Naive thymus-derived CD8-positive, alpha-beta T cell (primary cell): Measurements from ENCODE around the gene SUMO3. TPM values are rescaled to one million over a fixed set of nuclear protein-coding genes. Genes with fewer than 3 reads are reported as not detected.

Experiments
- ATAC-seq, 2 donors: fragments of 150-1000 bp; cut with Tn5 transposase in 1 of 2; sonication (Bioruptor Pico), chemical (Tn5 transposase) in 1 of 2; 1 replicate in 1 of 2; 2 replicates in 1 of 2; pipeline ENCODE4 v1.10.0; 2021; ENCODE audit warnings: mild to moderate bottlenecking in 2 of 2, moderate library complexity in 2 of 2
- POLR2A ChIA-PET: fragments of 350-600 bp; sonication (Branson Sonifier 250); formaldehyde crosslinking; loops from one replicate; lab custom pipeline; 2021; ENCODE audit warnings: antibody characterized with exemption; lab: Charles Lee
- DNase-seq, 10 donors: peaks; one replicate each; pipeline versions ENCODE4 v3.0.0 to v3.0.0-alpha.2; 2020 to 2022
- H3K27ac Mint-ChIP-seq, 10 donors: one replicate each; pipeline ENCODE4 v1.8.0; 2020 to 2022; ENCODE audit warnings: mild to moderate bottlenecking in 10 of 10, mixed read lengths in 10 of 10, moderate library complexity in 4 of 10, inconsistent platforms in 1 of 10
- H3K27me3 Mint-ChIP-seq, 5 donors: one replicate each; pipeline ENCODE4 v1.8.0; 2021 to 2022; ENCODE audit warnings: mixed read lengths in 5 of 5
- H3K36me3 Mint-ChIP-seq, 3 donors: one replicate each; pipeline ENCODE4 v1.8.0; 2020 to 2022; ENCODE audit warnings: mixed read lengths in 3 of 3, mild to moderate bottlenecking in 2 of 3, inconsistent platforms in 1 of 3
- H3K4me1 Mint-ChIP-seq, 4 donors: one replicate each; pipeline ENCODE4 v1.8.0; 2021 to 2022; ENCODE audit warnings: mixed read lengths in 4 of 4
- H3K4me3 Mint-ChIP-seq, 10 donors: one replicate each; pipeline ENCODE4 v1.8.0; 2020 to 2022; ENCODE audit warnings: mild to moderate bottlenecking in 10 of 10, mixed read lengths in 10 of 10, moderate library complexity in 6 of 10, inconsistent platforms in 1 of 10
- H3K9me3 Mint-ChIP-seq, 9 donors: one replicate each; pipeline ENCODE4 v1.8.0; 2020 to 2022; ENCODE audit warnings: mixed read lengths in 9 of 9, mild to moderate bottlenecking in 3 of 9, inconsistent platforms in 1 of 9, moderate library complexity in 1 of 9
- polyA plus RNA-seq, 3 donors: library from polyadenylated mRNA; unstranded; fragments of 300-500 nt; fragmentation: Illumina TruSeq; gene quantifications; one replicate each; pipeline ENCODE4 v1.2.3, GENCODE V29; 2021
- total RNA-seq, 8 experiments: library from RNA in 2 of 8; stranded (reverse) in 2 of 8; gene quantifications; one replicate each; pipeline ENCODE4 v1.2.3 and lab custom pipeline; 2021 to 2026

The SUMO3 gene
- total and polyA plus RNA-seq, 5 experiments from 2014 or later = 50.2 to 94.1 (median 82.8) TPM

GRCh38 chr21:44780137-44780502 is 37.7 kb downstream of the SUMO3 start:
- Mint-ChIP-seq H3K4me1 (peaks cover 19 to 40% (median 26%) of the 10 kb centered on the region in 4 donors), H3K27ac (peak overlapping the region in 5 of 10 donors; percentile 40 to 81 (median 69)), H3K36me3 (peaks cover 0 to 63% (median 18%) of the 10 kb centered on the region in 3 donors), H3K27me3 (no peaks in the 10 kb centered on the region), H3K4me3 (peak overlapping the region in 1 of 10 donors; percentile 20), H3K9me3 (no peaks in the 10 kb centered on the region)
- no peak for DNase-seq
- POLR2A ChIA-PET = no interaction called here
- ATAC-seq = no peak

- no peaks in the 10 kb centered on the region for H3K27me3 Mint-ChIP-seq
- ATAC-seq = no peak
Observed at GRCh38 chr21:44779417-44780136, 38.3 kb downstream of the SUMO3 start.

GRCh38 chr21:44778983-44779382 is 38.9 kb downstream of the SUMO3 start:
- Mint-ChIP-seq H3K4me1 (peaks cover 20 to 40% (median 26%) of the 10 kb centered on the region in 4 donors), H3K27me3 (no peaks in the 10 kb centered on the region), H3K36me3 (peaks cover 0 to 63% (median 22%) of the 10 kb centered on the region in 3 donors), H3K27ac (peak overlapping the region in 1 of 10 donors; percentile 62), H3K4me3 (no peak overlapping the region), H3K9me3 (no peaks in the 10 kb centered on the region)
- DNase-seq (no peak), ATAC-seq (no peak)
- POLR2A ChIA-PET = no interaction called here

More at GRCh38 chr21:44779417-44780136, 38.3 kb downstream of the SUMO3 start:
- Mint-ChIP-seq H3K36me3 (peaks cover 0 to 64% (median 21%) of the 10 kb centered on the region in 3 donors), H3K4me3 (no peak overlapping the region), H3K4me1 (peaks cover 20 to 39% (median 26%) of the 10 kb centered on the region in 4 donors), H3K9me3 (no peaks in the 10 kb centered on the region), H3K27ac (peak overlapping the region in 4 of 10 donors; percentile 12 to 81 (median 45))
- POLR2A ChIA-PET = no interaction called here
- DNase-seq = no peak

- Mint-ChIP-seq H3K27ac (peak overlapping the region in 1 of 10 donors; percentile 34), H3K36me3 (peaks cover 0 to 62% (median 22%) of the 10 kb centered on the region in 3 donors), H3K4me3 (no peak overlapping the region)
Observed at GRCh38 chr21:44778499-44778911, 39.4 kb downstream of the SUMO3 start.

GRCh38 chr21:44778094-44778493 is 39.8 kb downstream of the SUMO3 start:
- Mint-ChIP-seq H3K27ac (no peak overlapping the region), H3K4me1 (peaks cover 16 to 36% (median 21%) of the 10 kb centered on the region in 4 donors), H3K27me3 (no peaks in the 10 kb centered on the region), H3K36me3 (peaks cover 0 to 62% (median 20%) of the 10 kb centered on the region in 3 donors), H3K4me3 (no peak overlapping the region), H3K9me3 (no peaks in the 10 kb centered on the region)
- DNase-seq (no peak), ATAC-seq (no peak)
- POLR2A ChIA-PET = no interaction called here

More at GRCh38 chr21:44778499-44778911, 39.4 kb downstream of the SUMO3 start:
- POLR2A ChIA-PET = no interaction called here
- DNase-seq (no peak), ATAC-seq (no peak)
- no peaks in the 10 kb centered on the region for H3K27me3 Mint-ChIP-seq
- H3K4me1 Mint-ChIP-seq = peaks cover 20 to 40% (median 25%) of the 10 kb centered on the region in 4 donors
- no peaks in the 10 kb centered on the region for H3K9me3 Mint-ChIP-seq

- H3K4me1 Mint-ChIP-seq = peaks cover 7 to 18% (median 13%) of the 10 kb centered on the region in 4 donors
- H3K9me3 Mint-ChIP-seq = no peaks in the 10 kb centered on the region
- H3K4me3 Mint-ChIP-seq = no peak overlapping the region
- POLR2A ChIA-PET = no interaction called here
- no peaks in the 10 kb centered on the region for H3K27me3 Mint-ChIP-seq
- DNase-seq = no peak
- peak overlapping the region in 2 of 10 donors; percentile 71 to 78 for H3K27ac Mint-ChIP-seq
- no peak for ATAC-seq
- H3K36me3 Mint-ChIP-seq = peaks cover 0 to 78% (median 20%) of the 10 kb centered on the region in 3 donors
Observed at GRCh38 chr21:44774972-44775371, 42.9 kb downstream of the SUMO3 start.

- DNase-seq (no peak), ATAC-seq (no peak)
- peak overlapping the region in 3 of 10 donors; percentile 14 to 51 (median 24) for H3K27ac Mint-ChIP-seq
Observed at GRCh38 chr21:44773291-44773932, 44.5 kb downstream of the SUMO3 start.

GRCh38 chr21:44771896-44772525 is 45.9 kb downstream of the SUMO3 start:
- H3K4me3 Mint-ChIP-seq = no peak overlapping the region
- H3K27me3 Mint-ChIP-seq = no peaks in the 10 kb centered on the region
- peak overlapping the region in 4 of 10 donors; percentile 19 to 90 (median 44) for H3K27ac Mint-ChIP-seq
- DNase-seq (no peak), ATAC-seq (no peak)
- POLR2A ChIA-PET = interaction anchor here (0.9 kb wide), 1 partner anchor 12 kb away, joined by 3 read pairs; no protein-coding TSS in a partner anchor
- H3K36me3 Mint-ChIP-seq = peaks cover 0 to 76% (median 15%) of the 10 kb centered on the region in 3 donors
- no peaks in the 10 kb centered on the region for H3K9me3 Mint-ChIP-seq
- H3K4me1 Mint-ChIP-seq = peaks cover 0 to 9% (median 4%) of the 10 kb centered on the region in 4 donors

More at GRCh38 chr21:44773291-44773932, 44.5 kb downstream of the SUMO3 start:
- Mint-ChIP-seq H3K27me3 (no peaks in the 10 kb centered on the region), H3K9me3 (no peaks in the 10 kb centered on the region), H3K4me3 (no peak overlapping the region), H3K36me3 (peaks cover 0 to 85% (median 25%) of the 10 kb centered on the region in 3 donors), H3K4me1 (peaks cover 0 to 13% (median 7%) of the 10 kb centered on the region in 4 donors)
- POLR2A ChIA-PET = no interaction called here

GRCh38 chr21:44767834-44768831 is 49.7 kb downstream of the SUMO3 start:
- H3K36me3 Mint-ChIP-seq = peaks cover 0 to 48% (median 5%) of the 10 kb centered on the region in 3 donors
- H3K27ac Mint-ChIP-seq = peak overlapping the region in 7 of 10 donors; percentile 35 to 71 (median 53)

GRCh38 chr21:44766818-44767354 is 51.0 kb downstream of the SUMO3 start:
- Mint-ChIP-seq H3K27ac (peak overlapping the region in 8 of 10 donors; percentile 77 to 98 (median 95)), H3K36me3 (peaks cover 0 to 35% (median 5%) of the 10 kb centered on the region in 3 donors), H3K4me1 (peaks cover 10 to 28% (median 21%) of the 10 kb centered on the region in 4 donors), H3K27me3 (no peaks in the 10 kb centered on the region), H3K4me3 (peak overlapping the region in 2 of 10 donors; percentile 22 to 33), H3K9me3 (no peaks in the 10 kb centered on the region)
- ATAC-seq (no peak), DNase-seq (peak in 1 of 10 donors; percentile 20)
- POLR2A ChIA-PET = interaction anchor here (1.3 kb wide), 1 partner anchor 109 kb away, joined by 4 read pairs; the partner anchor contains the start of gene KRTAP12-3

More at GRCh38 chr21:44767834-44768831, 49.7 kb downstream of the SUMO3 start:
- Mint-ChIP-seq H3K4me3 (no peak overlapping the region), H3K27me3 (no peaks in the 10 kb centered on the region), H3K9me3 (no peaks in the 10 kb centered on the region), H3K4me1 (peaks cover 15 to 28% (median 21%) of the 10 kb centered on the region in 4 donors)
- DNase-seq = no peak
- no peak for ATAC-seq
- POLR2A ChIA-PET = interaction anchor here (0.6 to 1.3 kb wide), 2 partner anchors 111 to 265 kb away, joined by 3 to 4 read pairs; partner anchors contain the start of gene KRTAP12-3
